IMR-90 (cell line): ENCODE measurements around the gene GRIA4. TPM values are rescaled to one million over a fixed set of nuclear protein-coding genes. Genes with fewer than 3 reads are reported as not detected.

Experiments
- ATAC-seq: fragments of 200-7000 bp; cut with Tn5 transposase; 2 replicates; pipeline ENCODE4 v1.9.1; 2020; ENCODE audit warnings: low read depth, mild to moderate bottlenecking, moderate library complexity
- BruUV-seq: library from RNA; stranded (reverse); fragments of 400-500 nt; replicated peaks from 2 replicates; lab custom pipeline; 2021; lab: Mats Ljungman, UMichigan
- CTCF ChIA-PET: fragments of 300-600 bp; formaldehyde crosslinking; extraction: SDS; loops from one replicate; lab custom pipeline; 2021; ENCODE audit warnings: antibody characterized with exemption; lab: Yijun Ruan, JAX
- POLR2A ChIA-PET: fragments of 300-600 bp; sonication (Branson Sonifier 250); formaldehyde crosslinking; loops from one replicate; lab custom pipeline; 2022; ENCODE audit warnings: antibody characterized with exemption; ENCODE audit not compliant: unreplicated experiment; lab: Charles Lee
- DNase-seq: peaks from one replicate; pipeline ENCODE4 v3.0.0; 2013
- H2AFZ ChIP-seq: replicated peaks from 2 replicates; pipeline ENCODE3; 2013; ENCODE audit warnings: low read length, mild to moderate bottlenecking; ENCODE audit not compliant: poor library complexity
- H2AK5ac ChIP-seq: 2 replicates; pipeline ENCODE4 v1.6.1; 2013; ENCODE audit warnings: low read depth, low read length, inconsistent platforms
- H2AK9ac ChIP-seq: replicated peaks from 2 replicates; pipeline ENCODE3; 2013; ENCODE audit warnings: mild to moderate bottlenecking, low read depth, low read length, moderate library complexity; ENCODE audit not compliant: poor library complexity
- H2BK120ac ChIP-seq: 2 replicates; pipeline ENCODE4 v1.6.1; 2013; ENCODE audit warnings: low read depth, low read length, inconsistent platforms
- H2BK15ac ChIP-seq: 3 replicates; pipeline ENCODE4 v1.6.1; 2013; ENCODE audit warnings: low read depth, low read length, inconsistent platforms
- H2BK20ac ChIP-seq: 2 replicates; pipeline ENCODE4 v1.6.1; 2013; ENCODE audit warnings: low read depth, mild to moderate bottlenecking, inconsistent platforms, low read length, moderate library complexity
- H2BK5ac ChIP-seq: 2 replicates; pipeline ENCODE4 v1.6.1; 2013; ENCODE audit warnings: mild to moderate bottlenecking, low read depth, low read length, inconsistent platforms; ENCODE audit not compliant: poor library complexity, severe bottlenecking
- H3K14ac ChIP-seq: replicated peaks from 2 replicates; pipeline ENCODE4 v1.6.1; 2013; ENCODE audit warnings: low read depth, low read length, inconsistent platforms
- H3K18ac ChIP-seq: 2 replicates; pipeline ENCODE4 v1.6.1; 2013; ENCODE audit warnings: low read depth, low read length, control low read depth
- H3K23ac ChIP-seq: 2 replicates; pipeline ENCODE4 v1.6.1; 2013; ENCODE audit warnings: low read depth, low read length, inconsistent platforms
- H3K27ac ChIP-seq: 2 replicates; pipeline ENCODE4 v1.5.1; 2013; ENCODE audit warnings: mild to moderate bottlenecking, control low read depth, low read length; ENCODE audit not compliant: insufficient read depth
- H3K27me3 ChIP-seq: 2 replicates; pipeline ENCODE4 v1.6.1; 2013; ENCODE audit warnings: low read length; ENCODE audit not compliant: control insufficient read depth, insufficient read depth
- H3K36me3 ChIP-seq: 2 replicates; pipeline ENCODE4 v1.6.1; 2013; ENCODE audit warnings: low read length, mixed read lengths; ENCODE audit not compliant: control insufficient read depth, insufficient read depth
- H3K4ac ChIP-seq: 2 replicates; pipeline ENCODE4 v1.6.1; 2013; ENCODE audit warnings: low read depth, low read length, inconsistent platforms
- H3K4me1 ChIP-seq: 2 replicates; pipeline ENCODE4 v1.6.1; 2013; ENCODE audit warnings: low read length, mixed read lengths; ENCODE audit not compliant: control insufficient read depth, insufficient read depth
- H3K4me2 ChIP-seq: 2 replicates; pipeline ENCODE4 v1.6.1; 2013; ENCODE audit warnings: low read depth, mild to moderate bottlenecking, control low read depth, low read length, moderate library complexity
- H3K4me3 ChIP-seq: 2 replicates; pipeline ENCODE4 v1.5.1; 2013; ENCODE audit warnings: low read depth, mild to moderate bottlenecking, control low read depth, low read length, moderate library complexity; ENCODE audit not compliant: insufficient read depth
- H3K56ac ChIP-seq: 2 replicates; pipeline ENCODE4 v1.6.1; 2013; ENCODE audit warnings: low read length, inconsistent platforms; ENCODE audit not compliant: insufficient read depth; ENCODE audit errors: extremely low read depth
- H3K79me1 ChIP-seq, 2 experiments: 2 replicates each; pipeline ENCODE4 v1.6.1; 2013; ENCODE audit warnings: low read length in 2 of 2, inconsistent platforms in 1 of 2, low read depth in 1 of 2
- H3K9ac ChIP-seq: 2 replicates; pipeline ENCODE4 v1.6.1; 2013; ENCODE audit warnings: low read depth, low read length, control low read depth
- H3K9me1 ChIP-seq: 2 replicates; pipeline ENCODE4 v1.6.1; 2013; ENCODE audit warnings: low read length, inconsistent platforms; ENCODE audit not compliant: insufficient read depth
- H3K9me3 ChIP-seq: 2 replicates; pipeline ENCODE4 v1.6.1; 2013; ENCODE audit warnings: low read length; ENCODE audit not compliant: control insufficient read depth, insufficient read depth
- H4K20me1 ChIP-seq: 2 replicates; pipeline ENCODE4 v1.6.1; 2013; ENCODE audit warnings: low read length, inconsistent platforms; ENCODE audit not compliant: insufficient read depth
- H4K5ac ChIP-seq: 2 replicates; pipeline ENCODE4 v1.6.1; 2013; ENCODE audit warnings: mild to moderate bottlenecking, low read depth, low read length, control low read depth
- H4K8ac ChIP-seq, 2 experiments: 2 replicates each; pipeline ENCODE4 v1.6.1; 2013; ENCODE audit warnings: low read depth in 2 of 2, low read length in 2 of 2, control low read depth in 1 of 2, inconsistent platforms in 1 of 2
- H4K91ac ChIP-seq: 2 replicates; pipeline ENCODE4 v1.6.1; 2013; ENCODE audit warnings: low read depth, low read length, inconsistent platforms; ENCODE audit not compliant: insufficient read depth
- CHD1 ChIP-seq: IDR thresholded peaks from 2 replicates; pipeline ENCODE4 v1.6.1; 2012; ENCODE audit warnings: low read depth, low read length, improper control_type of control experiment
- FOS ChIP-seq: fragments of 150-350 bp; IDR thresholded peaks from 2 replicates; pipeline ENCODE4 v1.6.1; 2016; ENCODE audit warnings: low read depth, low read length
- MAFK ChIP-seq: IDR thresholded peaks from 2 replicates; pipeline ENCODE4 v1.6.1; 2012; ENCODE audit warnings: low read depth, low read length, improper control_type of control experiment
- MAZ ChIP-seq: IDR thresholded peaks from 2 replicates; pipeline ENCODE4 v1.6.1; 2012; ENCODE audit warnings: low read depth, mild to moderate bottlenecking, low read length, improper control_type of control experiment, moderate library complexity, borderline replicate concordance
- POLR2A ChIP-seq: IDR thresholded peaks from 2 replicates; pipeline ENCODE4 v1.6.1; 2012; ENCODE audit warnings: mild to moderate bottlenecking, low read depth, low read length
- RCOR1 ChIP-seq: IDR thresholded peaks from 2 replicates; pipeline ENCODE4 v1.6.1; 2012; ENCODE audit warnings: mild to moderate bottlenecking, low read length, improper control_type of control experiment; ENCODE audit not compliant: insufficient replicate concordance
- SMC3 ChIP-seq: fragments of 150-350 bp; IDR thresholded peaks from 2 replicates; pipeline ENCODE4 v1.6.1; 2016; ENCODE audit warnings: low read depth, mild to moderate bottlenecking, antibody characterized with exemption, low read length, moderate library complexity
- WGBS, 2 experiments: methylation state at CpG; one replicate each; pipeline versions ENCODE4 v1.1.5 to v1.1.7; 2013; ENCODE audit warnings: missing lambda C conversion rate in 2 of 2; ENCODE audit not compliant: insufficient read length in 1 of 2; ENCODE audit errors: extremely low coverage in 2 of 2; 5-methylcytosine and 5-hydroxymethylcytosine counted together
- dilution Hi-C: fragments of 300-500 bp; cut with HindIII; formaldehyde crosslinking; loops from one replicate; pipeline ENCODE4 v1.14.3; 2018; ENCODE audit warnings: low sequenced_read_pairs; ENCODE audit not compliant: unreplicated experiment
- in situ Hi-C: fragments of 300-500 bp; cut with MboI; formaldehyde crosslinking; loops from 3 replicates; pipeline ENCODE4 v1.14.3; 2019; ENCODE audit warnings: low sequenced_read_pairs, inconsistent platforms, mixed read lengths
- intact Hi-C: fragments of 100-400 bp; cut with micrococcal nuclease; formaldehyde crosslinking; loops from 2 replicates; pipeline ENCODE4 v1.10.0; 2022
- polyA plus RNA-seq, 3 experiments: library from polyadenylated mRNA; depleted of rRNA; stranded (reverse); fragments of >200 nt; gene quantifications; 2 replicates each; pipeline ENCODE4 v1.2.3, GENCODE V29; 2012; ENCODE audit warnings: low replicate concordance in 1 of 3
- total RNA-seq: library from RNA; depleted of rRNA; stranded (reverse); fragments of >200 nt; gene quantifications from 2 replicates; pipeline ENCODE4 v1.2.3, GENCODE V29; 2012
- TF ChIP-seq, protein P1 (sequence below): fragments of 150-350 bp; IDR thresholded peaks from 2 replicates; pipeline ENCODE4 v1.6.1; 2017; ENCODE audit warnings: mild to moderate bottlenecking, antibody characterized with exemption, low read length, low read depth

The GRIA4 gene
- total and polyA plus RNA-seq, 2 of the 4 experiments (the other 2 are of a cell fraction): 0.36 to 1.0 TPM

GRCh38 chr11:105918039-105918438, 308.2 kb downstream of the GRIA4 start:
- Histone ChIP-seq H3K4ac (no peak overlapping the region), H2BK120ac (no peak overlapping the region), H2AFZ (no peak overlapping the region), H3K27me3 (no peaks in the 10 kb centered on the region), H3K56ac (no peak overlapping the region), H2BK15ac (no peak overlapping the region), H3K27ac (no peak overlapping the region), H2AK9ac (no peak overlapping the region), H3K4me1 (peaks cover 2% of the 10 kb centered on the region), H3K9me1 (no peaks in the 10 kb centered on the region), H4K5ac (no peak overlapping the region), H3K9me3 (no peaks in the 10 kb centered on the region), H2BK20ac (no peak overlapping the region), H3K14ac (no peak overlapping the region), H4K8ac (no peak overlapping the region), H3K36me3 (no peaks in the 10 kb centered on the region), H3K23ac (no peak overlapping the region), H4K20me1 (no peaks in the 10 kb centered on the region), H2AK5ac (no peak overlapping the region), H2BK5ac (no peak overlapping the region), H3K9ac (no peak overlapping the region), H3K18ac (no peak overlapping the region), H3K4me3 (no peak overlapping the region), H3K79me1 (no peaks in the 10 kb centered on the region), H4K91ac (no peak overlapping the region), H3K4me2 (no peak overlapping the region)
- ChIA-PET CTCF (no interaction called here), POLR2A (no interaction called here)
- in situ Hi-C loops: no loop called here
- DNase-seq (no peak), ATAC-seq (no peak)
- intact Hi-C loops: no loop called here
- no CpG with 5 or more reads among the region's 1 CpG for WGBS, 2 experiments
- dilution Hi-C loops: no loop called here
- BruUV-seq: no TSS peak
- TF ChIP-seq MAZ (no peak), CHD1 (no peak), SMC3 (no peak), MAFK (no peak), FOS (no peak), RCOR1 (no peak), POLR2A (no peak)
- TF ChIP-seq, protein P1, sequence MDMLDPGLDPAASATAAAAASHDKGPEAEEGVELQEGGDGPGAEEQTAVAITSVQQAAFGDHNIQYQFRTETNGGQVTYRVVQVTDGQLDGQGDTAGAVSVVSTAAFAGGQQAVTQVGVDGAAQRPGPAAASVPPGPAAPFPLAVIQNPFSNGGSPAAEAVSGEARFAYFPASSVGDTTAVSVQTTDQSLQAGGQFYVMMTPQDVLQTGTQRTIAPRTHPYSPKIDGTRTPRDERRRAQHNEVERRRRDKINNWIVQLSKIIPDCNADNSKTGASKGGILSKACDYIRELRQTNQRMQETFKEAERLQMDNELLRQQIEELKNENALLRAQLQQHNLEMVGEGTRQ: no peak
